ENCODE measurements around the gene SPATA33. TPM values are rescaled to one million over a fixed set of nuclear protein-coding genes. Genes with fewer than 3 reads are reported as not detected.
"Not testable (repeated sequence)": the region's sequence is repeated elsewhere in the genome, so short reads cannot be mapped to it uniquely, and the experiment has no call there.

SPATA33 gene
- total and polyA plus RNA-seq, 2 experiments from 2014 or later = 4.4 to 16.8 TPM

DNA sequence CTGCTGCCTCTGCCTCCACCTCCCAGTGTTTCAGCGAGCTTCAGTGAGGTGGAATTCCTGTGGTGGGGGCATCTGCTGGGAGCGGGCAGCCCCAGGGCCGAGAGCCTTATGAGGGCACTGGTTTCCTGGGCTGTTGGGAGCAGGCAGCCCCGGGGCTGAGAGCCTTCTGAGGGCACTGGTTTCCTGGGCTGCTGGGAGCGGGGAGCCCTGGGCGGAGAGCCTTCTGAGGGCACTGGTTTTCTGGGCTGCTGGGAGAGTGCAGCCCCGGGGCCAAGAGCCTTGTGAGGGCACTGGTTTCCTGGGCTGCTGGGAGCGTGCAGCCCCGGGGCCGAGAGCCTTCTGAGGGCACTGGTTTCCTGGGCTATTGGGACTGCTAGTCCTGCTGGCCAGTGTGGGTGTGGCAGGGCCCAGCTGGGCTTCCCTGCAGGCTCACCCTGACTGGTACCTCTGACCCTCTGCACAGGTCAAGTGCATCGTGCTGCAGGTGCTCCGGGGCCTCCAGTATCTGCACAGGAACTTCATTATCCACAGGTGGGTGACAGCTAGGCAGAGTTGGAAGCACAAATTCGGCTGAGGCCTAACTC lies 34.4 kb downstream of the SPATA33 start:
- no peak overlapping the region for H3K4me3 ChIP-seq
- H3K9me2 ChIP-seq (replicated peaks; ENCODE audit: insufficient read depth) = no peaks in the 10 kb centered on the region
- H3K9me3 ChIP-seq (ENCODE audit: low read depth) = no peaks in the 10 kb centered on the region
- no peak for DNase-seq (ENCODE audit: low spot score)
- H3K27me3 ChIP-seq = no peaks in the 10 kb centered on the region
- H3K79me2 ChIP-seq = peaks cover 28% of the 10 kb centered on the region
- H3K36me3 ChIP-seq (replicated peaks; ENCODE audit: insufficient read depth, low read depth) = no peaks in the 10 kb centered on the region
- 89% methylated on average over 12 of the region's 13 CpGs for WGBS (ENCODE audit: low lambda C conversion rate, missing lambda C conversion rate)
- H2AFZ ChIP-seq = no peak overlapping the region
- peaks cover 11% of the 10 kb centered on the region for H3K4me1 ChIP-seq (ENCODE audit: insufficient read depth)
- TF ChIP-seq EZH2 (IDR thresholded peaks at IDR 0.05; ENCODE audit: borderline replicate concordance) = no peak
- TF ChIP-seq, protein P1, sequence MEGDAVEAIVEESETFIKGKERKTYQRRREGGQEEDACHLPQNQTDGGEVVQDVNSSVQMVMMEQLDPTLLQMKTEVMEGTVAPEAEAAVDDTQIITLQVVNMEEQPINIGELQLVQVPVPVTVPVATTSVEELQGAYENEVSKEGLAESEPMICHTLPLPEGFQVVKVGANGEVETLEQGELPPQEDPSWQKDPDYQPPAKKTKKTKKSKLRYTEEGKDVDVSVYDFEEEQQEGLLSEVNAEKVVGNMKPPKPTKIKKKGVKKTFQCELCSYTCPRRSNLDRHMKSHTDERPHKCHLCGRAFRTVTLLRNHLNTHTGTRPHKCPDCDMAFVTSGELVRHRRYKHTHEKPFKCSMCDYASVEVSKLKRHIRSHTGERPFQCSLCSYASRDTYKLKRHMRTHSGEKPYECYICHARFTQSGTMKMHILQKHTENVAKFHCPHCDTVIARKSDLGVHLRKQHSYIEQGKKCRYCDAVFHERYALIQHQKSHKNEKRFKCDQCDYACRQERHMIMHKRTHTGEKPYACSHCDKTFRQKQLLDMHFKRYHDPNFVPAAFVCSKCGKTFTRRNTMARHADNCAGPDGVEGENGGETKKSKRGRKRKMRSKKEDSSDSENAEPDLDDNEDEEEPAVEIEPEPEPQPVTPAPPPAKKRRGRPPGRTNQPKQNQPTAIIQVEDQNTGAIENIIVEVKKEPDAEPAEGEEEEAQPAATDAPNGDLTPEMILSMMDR (IDR thresholded peaks at IDR 0.05; ENCODE audit: poor library complexity) = no peak
- no peak for TF ChIP-seq EZH2phosphoT487 (IDR thresholded peaks at IDR 0.05; ENCODE audit: low read depth, severe bottlenecking, unreplicated experiment)
- peaks cover 4% of the 10 kb centered on the region for H4K20me1 ChIP-seq (ENCODE audit: insufficient read depth, poor library complexity, severe bottlenecking)
- H3K4me2 ChIP-seq = no peak overlapping the region
- H3K27ac ChIP-seq = no peak overlapping the region

DNA sequence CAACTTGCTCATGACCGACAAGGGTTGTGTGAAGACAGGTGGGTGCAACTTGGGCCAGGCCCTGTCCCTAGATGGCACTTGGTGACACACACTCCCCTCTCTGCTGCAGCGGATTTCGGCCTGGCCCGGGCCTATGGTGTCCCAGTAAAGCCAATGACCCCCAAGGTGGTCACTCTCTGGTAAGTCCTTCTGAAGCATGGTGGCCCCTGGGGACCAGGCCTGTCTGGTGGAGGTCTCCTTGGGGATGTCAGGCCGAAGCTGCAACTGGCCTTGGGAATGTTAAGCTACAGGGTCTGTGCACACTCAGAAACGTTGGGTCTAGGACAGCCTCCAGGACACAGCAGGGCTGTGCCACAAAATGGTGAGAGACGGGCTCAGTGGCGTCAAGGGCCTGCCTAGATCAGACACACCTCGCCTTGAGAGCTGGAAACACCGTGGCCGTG lies 35.7 kb downstream of the SPATA33 start:
- H4K20me1 ChIP-seq (ENCODE audit: insufficient read depth, poor library complexity, severe bottlenecking) = peaks cover 4% of the 10 kb centered on the region
- no peak overlapping the region for H3K4me3 ChIP-seq
- no peaks in the 10 kb centered on the region for H3K36me3 ChIP-seq (replicated peaks; ENCODE audit: insufficient read depth, low read depth)
- WGBS (ENCODE audit: low lambda C conversion rate, missing lambda C conversion rate) = 95% methylated on average over 11 of the region's 11 CpGs
- H3K79me2 ChIP-seq = peaks cover 21% of the 10 kb centered on the region
- TF ChIP-seq, protein P1 (IDR thresholded peaks at IDR 0.05; ENCODE audit: poor library complexity) = no peak
- TF ChIP-seq EZH2phosphoT487 (IDR thresholded peaks at IDR 0.05; ENCODE audit: low read depth, severe bottlenecking, unreplicated experiment) (no peak), EZH2 (IDR thresholded peaks at IDR 0.05; ENCODE audit: borderline replicate concordance) (no peak)
- no peak overlapping the region for H3K27ac ChIP-seq
- no peak overlapping the region for H3K4me2 ChIP-seq
- H3K27me3 ChIP-seq = no peaks in the 10 kb centered on the region
- H3K4me1 ChIP-seq (ENCODE audit: insufficient read depth) = peaks cover 3% of the 10 kb centered on the region
- no peak overlapping the region for H2AFZ ChIP-seq
- no peaks in the 10 kb centered on the region for H3K9me3 ChIP-seq (ENCODE audit: low read depth)
- no peak for DNase-seq (ENCODE audit: low spot score)
- no peaks in the 10 kb centered on the region for H3K9me2 ChIP-seq (replicated peaks; ENCODE audit: insufficient read depth)

DNA sequence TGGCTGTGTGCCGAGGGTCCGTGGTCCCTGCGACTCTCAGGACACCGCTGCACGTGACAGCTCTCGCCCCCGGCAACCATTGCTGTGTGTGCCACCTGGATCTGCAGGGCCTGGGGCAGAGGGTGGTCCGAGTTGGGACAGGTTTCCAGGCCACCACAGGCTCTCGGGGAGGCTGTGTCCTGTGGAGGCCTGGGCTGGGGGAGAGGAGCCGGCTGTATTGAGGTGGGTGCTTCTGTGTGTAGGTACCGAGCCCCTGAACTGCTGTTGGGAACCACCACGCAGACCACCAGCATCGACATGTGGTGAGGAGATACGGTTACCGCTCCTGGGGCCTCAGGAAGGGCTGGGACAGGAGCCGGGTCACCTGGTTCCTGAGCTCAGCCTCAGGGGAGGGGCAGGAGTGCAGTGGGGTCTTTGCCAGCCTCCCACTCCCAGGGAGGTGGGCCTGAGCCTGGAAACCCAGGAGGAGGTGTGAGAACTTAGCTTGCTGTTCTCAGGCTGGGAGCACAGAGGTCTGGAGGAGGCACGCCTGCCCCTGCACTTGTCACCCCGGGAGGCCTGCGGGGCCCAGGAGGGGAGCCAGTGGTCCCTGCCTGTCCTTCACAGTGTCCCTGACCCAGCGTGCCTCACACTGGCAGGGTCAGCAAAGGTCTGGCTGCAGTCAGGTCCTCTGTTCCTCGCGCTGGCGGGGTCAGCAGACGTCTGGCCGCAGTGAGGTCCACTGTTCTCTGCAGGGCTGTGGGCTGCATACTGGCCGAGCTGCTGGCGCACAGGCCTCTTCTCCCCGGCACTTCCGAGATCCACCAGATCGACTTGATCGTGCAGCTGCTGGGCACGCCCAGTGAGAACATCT lies 36.5 kb downstream of the SPATA33 start:
- Histone ChIP-seq H3K36me3 (replicated peaks; ENCODE audit: insufficient read depth, low read depth) (no peaks in the 10 kb centered on the region), H3K9me2 (replicated peaks; ENCODE audit: insufficient read depth) (no peaks in the 10 kb centered on the region), H2AFZ (no peak overlapping the region), H3K9me3 (ENCODE audit: low read depth) (no peaks in the 10 kb centered on the region), H3K27ac (no peak overlapping the region), H3K4me1 (ENCODE audit: insufficient read depth) (no peaks in the 10 kb centered on the region), H4K20me1 (ENCODE audit: insufficient read depth, poor library complexity, severe bottlenecking) (peaks cover under 1% of the 10 kb centered on the region), H3K4me3 (no peak overlapping the region), H3K79me2 (peaks cover 17% of the 10 kb centered on the region), H3K27me3 (no peaks in the 10 kb centered on the region), H3K4me2 (no peak overlapping the region)
- TF ChIP-seq, protein P1 (IDR thresholded peaks at IDR 0.05; ENCODE audit: poor library complexity) = no peak
- TF ChIP-seq EZH2phosphoT487 (IDR thresholded peaks at IDR 0.05; ENCODE audit: low read depth, severe bottlenecking, unreplicated experiment) (no peak), EZH2 (IDR thresholded peaks at IDR 0.05; ENCODE audit: borderline replicate concordance) (no peak)
- WGBS (ENCODE audit: low lambda C conversion rate, missing lambda C conversion rate) = 96% methylated on average over 28 of the region's 32 CpGs
- no peak for DNase-seq (ENCODE audit: low spot score)

DNA sequence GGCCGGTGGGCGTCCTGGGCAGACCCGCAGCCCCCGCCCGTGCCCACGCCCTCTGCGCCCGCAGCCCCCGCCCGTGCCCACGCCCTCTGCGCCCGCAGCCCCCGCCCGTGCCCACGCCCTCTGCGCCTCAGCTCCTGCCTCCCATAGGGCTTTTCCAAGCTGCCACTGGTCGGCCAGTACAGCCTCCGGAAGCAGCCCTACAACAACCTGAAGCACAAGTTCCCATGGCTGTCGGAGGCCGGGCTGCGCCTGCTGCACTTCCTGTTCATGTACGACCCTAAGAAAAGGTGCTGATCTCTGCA lies 37.1 kb downstream of the SPATA33 start:
- DNase-seq (ENCODE audit: low spot score); H3K4me3 ChIP-seq; H3K4me2 ChIP-seq; H3K27me3 ChIP-seq; H3K27ac ChIP-seq; H4K20me1 ChIP-seq (ENCODE audit: insufficient read depth, poor library complexity, severe bottlenecking); H3K9me3 ChIP-seq (ENCODE audit: low read depth); H3K36me3 ChIP-seq (replicated peaks; ENCODE audit: insufficient read depth, low read depth); H3K4me1 ChIP-seq (ENCODE audit: insufficient read depth); H2AFZ ChIP-seq; H3K9me2 ChIP-seq (replicated peaks; ENCODE audit: insufficient read depth): not testable (repeated sequence)
- 92% methylated on average over 11 of the region's 23 CpGs for WGBS (ENCODE audit: low lambda C conversion rate, missing lambda C conversion rate)
- peaks cover 12% of the 10 kb centered on the region for H3K79me2 ChIP-seq

Measured in hepatocyte (in vitro differentiated cells).